A549 (cell line): ENCODE results near the gene ANKRD29. TPM values are rescaled to one million over a fixed set of nuclear protein-coding genes. Genes with fewer than 3 reads are reported as not detected.

Experiments
- ATAC-seq, 2 experiments: fragments of 200-7000 bp in 1 of 2; fragments of >200 bp in 1 of 2; cut with Nextera tagmentation in 1 of 2; cut with Tn5 transposase in 1 of 2; 3 replicates each; pipeline versions ENCODE4 v1.8.0 to v1.9.1; 2018 to 2020; ENCODE audit warnings: mild to moderate bottlenecking in 1 of 2, moderate library complexity in 1 of 2
- CTCF ChIA-PET: fragments of 300-600 bp; sonication (Branson Sonifier 250); formaldehyde crosslinking; extraction: SDS; loops from one replicate; lab custom pipeline; 2021; ENCODE audit warnings: antibody characterized with exemption, inconsistent platforms; lab: Yijun Ruan, JAX
- POLR2A ChIA-PET: fragments of 350-600 bp; formaldehyde crosslinking; extraction: SDS; loops from one replicate; lab custom pipeline; 2021; ENCODE audit warnings: antibody characterized with exemption, inconsistent platforms; lab: Yijun Ruan, JAX
- DNase-seq, 2 experiments: peaks; one replicate each; pipeline versions ENCODE4 v3.0.0 to v3.0.0-alpha.2; 2011 to 2016; ENCODE audit warnings: low read depth in 1 of 2, low spot score in 1 of 2
- FAIRE-seq: peaks from 2 replicates; lab custom pipeline; 2011; peaks lifted over from hg19 to GRCh38; lab: Jason Lieb, UNC
- H3K27ac ChIP-seq, 2 experiments: fragments of >200 bp; sonication (Bioruptor Twin); formaldehyde crosslinking; 3 replicates each; pipeline ENCODE4 v1.5.1; 2016 to 2017
- H3K4me1 ChIP-seq: fragments of >200 bp; sonication (Bioruptor Twin); formaldehyde crosslinking; 3 replicates; pipeline ENCODE4 v1.6.1; 2016
- H3K4me2 ChIP-seq: fragments of >200 bp; sonication (Bioruptor Twin); formaldehyde crosslinking; 3 replicates; pipeline ENCODE4 v1.6.1; 2016
- H3K4me3 ChIP-seq: fragments of >200 bp; sonication (Bioruptor Twin); formaldehyde crosslinking; 3 replicates; pipeline ENCODE4 v1.5.1; 2016
- H3K9me3 ChIP-seq: fragments of >200 bp; sonication (Bioruptor Twin); formaldehyde crosslinking; 3 replicates; pipeline ENCODE4 v1.6.1; 2016
- BHLHE40 ChIP-seq: IDR thresholded peaks from 2 replicates; pipeline ENCODE4 v1.6.1; 2012; ENCODE audit warnings: low read depth, low read length, inconsistent platforms
- CBX8 ChIP-seq: fragments of 200-600 bp; sonication (generic); IDR thresholded peaks from 2 replicates; pipeline ENCODE4 v1.6.1; 2016
- CHD2 ChIP-seq: fragments of 150-350 bp; IDR thresholded peaks from 2 replicates; pipeline ENCODE4 v1.6.1; 2014; ENCODE audit warnings: low read length; ENCODE audit not compliant: partially characterized antibody
- CHD4 ChIP-seq: fragments of 200-600 bp; sonication (generic); IDR thresholded peaks from 2 replicates; pipeline ENCODE4 v1.6.1; 2016; ENCODE audit warnings: antibody characterized with exemption, mild to moderate bottlenecking, borderline replicate concordance
- ESRRA ChIP-seq: fragments of 150-350 bp; IDR thresholded peaks from 2 replicates; pipeline ENCODE4 v1.6.1; 2014; ENCODE audit warnings: mild to moderate bottlenecking, low read length, borderline replicate concordance
- FOSL2 ChIP-seq, 2 experiments: fragments of 450-650 bp in 1 of 2; fragments of >200 bp in 1 of 2; sonication (Bioruptor Twin) in 1 of 2; formaldehyde crosslinking; IDR thresholded peaks; 2 replicates each; pipeline versions ENCODE4 v1.5.0 to v1.6.1; 2016 to 2020; ENCODE audit warnings: mild to moderate bottlenecking in 1 of 2, moderate library complexity in 1 of 2
- HOXA7 ChIP-seq: fragments of 250-450 bp; sonication (Bioruptor Pico); IDR thresholded peaks from 2 replicates; pipeline ENCODE4 v1.5.0; 2020; ENCODE audit warnings: mild to moderate bottlenecking, moderate library complexity
- HOXB13 ChIP-seq: fragments of 250-450 bp; sonication (Bioruptor Pico); IDR thresholded peaks from 2 replicates; pipeline ENCODE4 v1.5.0; 2020; ENCODE audit warnings: low read depth, mild to moderate bottlenecking, moderate library complexity
- HOXB5 ChIP-seq: fragments of 250-450 bp; sonication (Bioruptor Pico); IDR thresholded peaks from 2 replicates; pipeline ENCODE4 v1.5.0; 2020; ENCODE audit warnings: mild to moderate bottlenecking, moderate library complexity
- KDM5A ChIP-seq: fragments of 200-600 bp; sonication (generic); IDR thresholded peaks from 2 replicates; pipeline ENCODE4 v1.6.1; 2016; ENCODE audit warnings: antibody characterized with exemption, mild to moderate bottlenecking
- NR3C1 ChIP-seq: fragments of >200 bp; sonication (Bioruptor Twin); formaldehyde crosslinking; IDR thresholded peaks from 3 replicates; pipeline ENCODE4 v1.6.1; 2017
- PHF8 ChIP-seq: fragments of 200-600 bp; sonication (generic); IDR thresholded peaks from 2 replicates; pipeline ENCODE4 v1.6.1; 2016; ENCODE audit warnings: low read depth, mild to moderate bottlenecking, antibody characterized with exemption, moderate library complexity, borderline replicate concordance
- POLR2A ChIP-seq: IDR thresholded peaks from 2 replicates; pipeline ENCODE4 v1.6.1; 2012; ENCODE audit warnings: mild to moderate bottlenecking, low read length
- POLR2AphosphoS2 ChIP-seq: conservative IDR thresholded peaks from 2 replicates; pipeline ENCODE4 v1.6.1; 2012; ENCODE audit warnings: low read length, improper control_type of control experiment, inconsistent platforms
- RAD21 ChIP-seq, 2 experiments: fragments of >200 bp in 1 of 2; sonication (Bioruptor Twin) in 1 of 2; formaldehyde crosslinking in 1 of 2; IDR thresholded peaks in 1 of 2; conservative IDR thresholded peaks in 1 of 2; 2 replicates in 1 of 2; 3 replicates in 1 of 2; pipeline ENCODE4 v1.6.1; 2012 to 2018; ENCODE audit warnings: inconsistent platforms in 1 of 2
- RCOR1 ChIP-seq: fragments of 150-350 bp; IDR thresholded peaks from 2 replicates; pipeline ENCODE4 v1.6.1; 2014; ENCODE audit warnings: antibody characterized with exemption, low read length, low read depth
- SMC3 ChIP-seq: fragments of >200 bp; sonication (Bioruptor Twin); formaldehyde crosslinking; IDR thresholded peaks from 3 replicates; pipeline ENCODE4 v1.6.1; 2018; ENCODE audit warnings: inconsistent platforms
- ZC3H11A ChIP-seq: fragments of 450-650 bp; IDR thresholded peaks from 2 replicates; pipeline ENCODE4 v1.6.1; 2014; ENCODE audit warnings: antibody characterized with exemption, mild to moderate bottlenecking
- ZFP36 ChIP-seq: fragments of 450-650 bp; IDR thresholded peaks from 2 replicates; pipeline ENCODE4 v1.6.1; 2014; ENCODE audit warnings: borderline replicate concordance; ENCODE audit not compliant: partially characterized antibody
- ZSCAN20 ChIP-seq: fragments of 250-450 bp; sonication (Bioruptor Pico); IDR thresholded peaks from 2 replicates; pipeline ENCODE4 v1.8.0; 2022; ENCODE audit warnings: mild to moderate bottlenecking, moderate library complexity
- WGBS: methylation state at CpG from one replicate; pipeline ENCODE4 v1.1.6; 2017; ENCODE audit errors: missing lambda C conversion rate; 5-methylcytosine and 5-hydroxymethylcytosine counted together
- polyA plus RNA-seq, 4 experiments: library from polyadenylated mRNA; depleted of rRNA in 3 of 4; stranded (reverse); fragments of >200 nt; fragmentation: RNase III in 1 of 4; extraction: RNeasy Plus Mini Kit Qiagen cat#74134 plus additional on column Dnase treatment in 1 of 4; gene quantifications; 2 replicates in 3 of 4; 3 replicates in 1 of 4; pipeline ENCODE4 v1.2.3, GENCODE V29; 2011 to 2017
- TF ChIP-seq, protein P1 (sequence below): fragments of >200 bp; sonication (Bioruptor Twin); formaldehyde crosslinking; IDR thresholded peaks from 3 replicates; pipeline ENCODE4 v1.6.1; 2016
- TF ChIP-seq, protein P2 (sequence below): IDR thresholded peaks from 2 replicates; pipeline ENCODE4 v1.6.1; 2012
- TF ChIP-seq, protein P3 (sequence below): fragments of 250-450 bp; sonication (Bioruptor Pico); IDR thresholded peaks from 2 replicates; pipeline ENCODE4 v1.5.0; 2021; ENCODE audit warnings: mild to moderate bottlenecking, moderate library complexity, borderline replicate concordance
- TF ChIP-seq, protein P4 (sequence below): IDR thresholded peaks from 2 replicates; pipeline ENCODE4 v1.6.1; 2012
- TF ChIP-seq, protein P5 (sequence below): fragments of 450-650 bp; IDR thresholded peaks from 2 replicates; pipeline ENCODE4 v1.6.1; 2014; ENCODE audit warnings: antibody characterized with exemption
- TF ChIP-seq, protein P6 (sequence below): fragments of >200 bp; sonication (Bioruptor Twin); formaldehyde crosslinking; IDR thresholded peaks from 3 replicates; pipeline ENCODE4 v1.5.1; 2016
- TF ChIP-seq, protein P7 (sequence below): IDR thresholded peaks from 2 replicates; pipeline ENCODE4 v1.6.1; 2012; ENCODE audit warnings: low read depth, borderline replicate concordance
- TF ChIP-seq, protein P8 (sequence below): fragments of 250-450 bp; sonication (Bioruptor Pico); IDR thresholded peaks from 2 replicates; pipeline ENCODE4 v1.5.0; 2020; ENCODE audit warnings: low read depth, mild to moderate bottlenecking, moderate library complexity

The ANKRD29 gene
- polyA plus RNA-seq, 2 of the 4 experiments (the other 2 are of a cell fraction): 12.4 to 25.4 TPM

DNA sequence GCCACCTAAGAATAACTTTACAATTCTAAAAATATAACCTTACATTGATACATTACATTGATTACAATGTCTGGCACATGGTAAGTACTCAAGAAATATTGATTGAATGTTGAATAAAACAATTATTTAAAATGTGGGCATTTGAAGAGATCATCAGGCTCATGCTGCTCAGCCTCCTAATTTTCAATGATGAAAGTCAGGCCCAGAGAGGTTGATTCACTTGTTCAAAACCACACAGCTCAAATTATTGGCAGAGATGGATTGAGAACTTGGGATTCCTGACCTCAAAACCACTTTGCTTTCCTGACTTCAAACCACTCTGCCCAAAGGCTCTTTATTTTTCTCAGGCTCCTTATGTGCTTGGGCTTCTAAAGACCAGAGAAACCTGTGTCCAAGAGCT lies 34.7 kb downstream of the ANKRD29 start:
- ChIA-PET CTCF (interaction anchor here (0.5 to 6.7 kb wide), 4 partner anchors 34 to 184 kb away, joined by 3 to 74 read pairs (median 4); no protein-coding TSS in a partner anchor), POLR2A (interaction anchor here (0.5 to 1.0 kb wide), 3 partner anchors 75 to 111 kb away, joined by 3 read pairs; no protein-coding TSS in a partner anchor)
- H3K4me3 ChIP-seq: no peak overlapping the region
- DNase-seq (no peak), ATAC-seq (no peak), FAIRE-seq (no peak)
- TF ChIP-seq ZFP36 (peak; percentile 69), ZC3H11A (no peak), HOXB13 (CRISPR knock-in tag) (no peak), CBX8 (no peak)
- peak overlapping the region; percentile 71 for H3K4me2 ChIP-seq
- peak overlapping the region; percentile 65 to 86 for H3K27ac ChIP-seq
- peaks cover 66% of the 10 kb centered on the region for H3K4me1 ChIP-seq
- no peaks in the 10 kb centered on the region for H3K9me3 ChIP-seq

DNA sequence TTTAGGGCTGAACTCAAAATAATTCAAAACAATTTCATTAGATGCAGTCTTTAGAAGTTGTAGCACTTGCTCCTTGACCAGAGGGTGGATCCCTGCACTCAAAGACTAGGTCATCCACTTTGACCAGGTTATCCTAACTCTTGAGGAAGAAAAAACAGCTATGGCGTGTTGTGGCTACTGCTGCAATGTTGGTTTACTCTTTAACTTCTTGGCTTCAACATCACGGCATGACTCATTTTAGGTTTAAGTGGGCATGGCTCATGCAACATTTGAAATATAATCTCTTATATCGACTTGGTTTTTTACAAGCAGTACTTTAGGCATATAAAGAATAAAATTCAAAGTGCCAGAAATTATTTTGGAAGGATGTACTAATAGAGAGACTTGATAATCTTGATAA lies 35.4 kb downstream of the ANKRD29 start:
- FAIRE-seq: no peak
- peak; percentile 49 to 89 for DNase-seq
- CTCF ChIA-PET: interaction anchor here (1.3 to 6.7 kb wide), 4 partner anchors 9 to 185 kb away, joined by 3 to 74 read pairs (median 4); no protein-coding TSS in a partner anchor
- POLR2A ChIA-PET: interaction anchor here (0.5 to 1.0 kb wide), 3 partner anchors 76 to 111 kb away, joined by 3 read pairs; no protein-coding TSS in a partner anchor
- Histone ChIP-seq H3K4me1 (peaks cover 66% of the 10 kb centered on the region), H3K4me3 (no peak overlapping the region), H3K4me2 (peak overlapping the region; percentile 71), H3K9me3 (no peaks in the 10 kb centered on the region), H3K27ac (peak overlapping the region; percentile 65 to 86)
- ATAC-seq: peak; percentile 63 to 68; a peak in 5 of 6 replicates
- WGBS: 2% methylated on average over 3 of the region's 3 CpGs
- TF ChIP-seq POLR2A: no peak
- TF ChIP-seq ZC3H11A: no peak
- TF ChIP-seq FOSL2 (IDR thresholded peaks at IDR 0.05): peak; percentile 70
- peak; percentile 94 for TF ChIP-seq FOSL2 (CRISPR knock-in tag; IDR thresholded peaks at IDR 0.05)
- TF ChIP-seq SMC3: no peak; the same call in 2 of the 3 replicates
- TF ChIP-seq, protein P1, sequence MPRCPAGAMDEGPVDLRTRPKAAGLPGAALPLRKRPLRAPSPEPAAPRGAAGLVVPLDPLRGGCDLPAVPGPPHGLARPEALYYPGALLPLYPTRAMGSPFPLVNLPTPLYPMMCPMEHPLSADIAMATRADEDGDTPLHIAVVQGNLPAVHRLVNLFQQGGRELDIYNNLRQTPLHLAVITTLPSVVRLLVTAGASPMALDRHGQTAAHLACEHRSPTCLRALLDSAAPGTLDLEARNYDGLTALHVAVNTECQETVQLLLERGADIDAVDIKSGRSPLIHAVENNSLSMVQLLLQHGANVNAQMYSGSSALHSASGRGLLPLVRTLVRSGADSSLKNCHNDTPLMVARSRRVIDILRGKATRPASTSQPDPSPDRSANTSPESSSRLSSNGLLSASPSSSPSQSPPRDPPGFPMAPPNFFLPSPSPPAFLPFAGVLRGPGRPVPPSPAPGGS: 0 out of 3 replicates have a peak, but pooled peaks have one; percentile 41
- TF ChIP-seq ESRRA: no peak
- TF ChIP-seq PHF8: no peak
- no peak for TF ChIP-seq HOXA7
- no peak for TF ChIP-seq KDM5A
- TF ChIP-seq ZSCAN20 (CRISPR knock-in tag): no peak
- TF ChIP-seq, protein P2, sequence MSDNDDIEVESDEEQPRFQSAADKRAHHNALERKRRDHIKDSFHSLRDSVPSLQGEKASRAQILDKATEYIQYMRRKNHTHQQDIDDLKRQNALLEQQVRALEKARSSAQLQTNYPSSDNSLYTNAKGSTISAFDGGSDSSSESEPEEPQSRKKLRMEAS: peak; percentile 23; the same call in 1 of the 2 replicates
- TF ChIP-seq CBX8: no peak
- TF ChIP-seq, protein P3, sequence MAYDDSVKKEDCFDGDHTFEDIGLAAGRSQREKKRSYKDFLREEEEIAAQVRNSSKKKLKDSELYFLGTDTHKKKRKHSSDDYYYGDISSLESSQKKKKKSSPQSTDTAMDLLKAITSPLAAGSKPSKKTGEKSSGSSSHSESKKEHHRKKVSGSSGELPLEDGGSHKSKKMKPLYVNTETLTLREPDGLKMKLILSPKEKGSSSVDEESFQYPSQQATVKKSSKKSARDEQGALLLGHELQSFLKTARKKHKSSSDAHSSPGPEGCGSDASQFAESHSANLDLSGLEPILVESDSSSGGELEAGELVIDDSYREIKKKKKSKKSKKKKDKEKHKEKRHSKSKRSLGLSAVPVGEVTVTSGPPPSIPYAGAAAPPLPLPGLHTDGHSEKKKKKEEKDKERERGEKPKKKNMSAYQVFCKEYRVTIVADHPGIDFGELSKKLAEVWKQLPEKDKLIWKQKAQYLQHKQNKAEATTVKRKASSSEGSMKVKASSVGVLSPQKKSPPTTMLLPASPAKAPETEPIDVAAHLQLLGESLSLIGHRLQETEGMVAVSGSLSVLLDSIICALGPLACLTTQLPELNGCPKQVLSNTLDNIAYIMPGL: no peak
- TF ChIP-seq, protein P4, sequence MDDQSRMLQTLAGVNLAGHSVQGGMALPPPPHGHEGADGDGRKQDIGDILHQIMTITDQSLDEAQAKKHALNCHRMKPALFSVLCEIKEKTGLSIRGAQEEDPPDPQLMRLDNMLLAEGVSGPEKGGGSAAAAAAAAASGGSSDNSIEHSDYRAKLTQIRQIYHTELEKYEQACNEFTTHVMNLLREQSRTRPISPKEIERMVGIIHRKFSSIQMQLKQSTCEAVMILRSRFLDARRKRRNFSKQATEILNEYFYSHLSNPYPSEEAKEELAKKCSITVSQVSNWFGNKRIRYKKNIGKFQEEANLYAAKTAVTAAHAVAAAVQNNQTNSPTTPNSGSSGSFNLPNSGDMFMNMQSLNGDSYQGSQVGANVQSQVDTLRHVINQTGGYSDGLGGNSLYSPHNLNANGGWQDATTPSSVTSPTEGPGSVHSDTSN: no peak
- TF ChIP-seq CHD4: no peak
- TF ChIP-seq, protein P5, sequence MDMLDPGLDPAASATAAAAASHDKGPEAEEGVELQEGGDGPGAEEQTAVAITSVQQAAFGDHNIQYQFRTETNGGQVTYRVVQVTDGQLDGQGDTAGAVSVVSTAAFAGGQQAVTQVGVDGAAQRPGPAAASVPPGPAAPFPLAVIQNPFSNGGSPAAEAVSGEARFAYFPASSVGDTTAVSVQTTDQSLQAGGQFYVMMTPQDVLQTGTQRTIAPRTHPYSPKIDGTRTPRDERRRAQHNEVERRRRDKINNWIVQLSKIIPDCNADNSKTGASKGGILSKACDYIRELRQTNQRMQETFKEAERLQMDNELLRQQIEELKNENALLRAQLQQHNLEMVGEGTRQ: no peak
- no peak for TF ChIP-seq NR3C1
- TF ChIP-seq, protein P6, sequence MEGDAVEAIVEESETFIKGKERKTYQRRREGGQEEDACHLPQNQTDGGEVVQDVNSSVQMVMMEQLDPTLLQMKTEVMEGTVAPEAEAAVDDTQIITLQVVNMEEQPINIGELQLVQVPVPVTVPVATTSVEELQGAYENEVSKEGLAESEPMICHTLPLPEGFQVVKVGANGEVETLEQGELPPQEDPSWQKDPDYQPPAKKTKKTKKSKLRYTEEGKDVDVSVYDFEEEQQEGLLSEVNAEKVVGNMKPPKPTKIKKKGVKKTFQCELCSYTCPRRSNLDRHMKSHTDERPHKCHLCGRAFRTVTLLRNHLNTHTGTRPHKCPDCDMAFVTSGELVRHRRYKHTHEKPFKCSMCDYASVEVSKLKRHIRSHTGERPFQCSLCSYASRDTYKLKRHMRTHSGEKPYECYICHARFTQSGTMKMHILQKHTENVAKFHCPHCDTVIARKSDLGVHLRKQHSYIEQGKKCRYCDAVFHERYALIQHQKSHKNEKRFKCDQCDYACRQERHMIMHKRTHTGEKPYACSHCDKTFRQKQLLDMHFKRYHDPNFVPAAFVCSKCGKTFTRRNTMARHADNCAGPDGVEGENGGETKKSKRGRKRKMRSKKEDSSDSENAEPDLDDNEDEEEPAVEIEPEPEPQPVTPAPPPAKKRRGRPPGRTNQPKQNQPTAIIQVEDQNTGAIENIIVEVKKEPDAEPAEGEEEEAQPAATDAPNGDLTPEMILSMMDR: no peak
- TF ChIP-seq POLR2AphosphoS2: no peak
- TF ChIP-seq, protein P7, sequence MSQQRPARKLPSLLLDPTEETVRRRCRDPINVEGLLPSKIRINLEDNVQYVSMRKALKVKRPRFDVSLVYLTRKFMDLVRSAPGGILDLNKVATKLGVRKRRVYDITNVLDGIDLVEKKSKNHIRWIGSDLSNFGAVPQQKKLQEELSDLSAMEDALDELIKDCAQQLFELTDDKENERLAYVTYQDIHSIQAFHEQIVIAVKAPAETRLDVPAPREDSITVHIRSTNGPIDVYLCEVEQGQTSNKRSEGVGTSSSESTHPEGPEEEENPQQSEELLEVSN: no peak
- no peak for TF ChIP-seq RCOR1
- TF ChIP-seq RAD21 (conservative IDR thresholded peaks at IDR 0.05 in 1 of 2, IDR thresholded peaks at IDR 0.05 in 1 of 2): peak in 1 of 2 experiments; percentile 24; a peak in 3 of 5 replicates
- TF ChIP-seq ZFP36: no peak
- TF ChIP-seq HOXB5 (CRISPR knock-in tag): no peak
- TF ChIP-seq, protein P8, sequence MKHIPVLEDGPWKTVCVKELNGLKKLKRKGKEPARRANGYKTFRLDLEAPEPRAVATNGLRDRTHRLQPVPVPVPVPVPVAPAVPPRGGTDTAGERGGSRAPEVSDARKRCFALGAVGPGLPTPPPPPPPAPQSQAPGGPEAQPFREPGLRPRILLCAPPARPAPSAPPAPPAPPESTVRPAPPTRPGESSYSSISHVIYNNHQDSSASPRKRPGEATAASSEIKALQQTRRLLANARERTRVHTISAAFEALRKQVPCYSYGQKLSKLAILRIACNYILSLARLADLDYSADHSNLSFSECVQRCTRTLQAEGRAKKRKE (CRISPR knock-in tag): no peak
- TF ChIP-seq CHD2: no peak
- TF ChIP-seq BHLHE40: no peak
